CD4-positive, alpha-beta T cell treated with Interferon alpha-2 for 1 hour (primary cell): ENCODE data around the gene ISG20L2.

Source experiments
- DNase-seq, 2 donors: peaks; one replicate each; pipeline ENCODE4 v3.0.0-alpha.2; 2020 to 2022

ISG20L2 gene

DNA sequence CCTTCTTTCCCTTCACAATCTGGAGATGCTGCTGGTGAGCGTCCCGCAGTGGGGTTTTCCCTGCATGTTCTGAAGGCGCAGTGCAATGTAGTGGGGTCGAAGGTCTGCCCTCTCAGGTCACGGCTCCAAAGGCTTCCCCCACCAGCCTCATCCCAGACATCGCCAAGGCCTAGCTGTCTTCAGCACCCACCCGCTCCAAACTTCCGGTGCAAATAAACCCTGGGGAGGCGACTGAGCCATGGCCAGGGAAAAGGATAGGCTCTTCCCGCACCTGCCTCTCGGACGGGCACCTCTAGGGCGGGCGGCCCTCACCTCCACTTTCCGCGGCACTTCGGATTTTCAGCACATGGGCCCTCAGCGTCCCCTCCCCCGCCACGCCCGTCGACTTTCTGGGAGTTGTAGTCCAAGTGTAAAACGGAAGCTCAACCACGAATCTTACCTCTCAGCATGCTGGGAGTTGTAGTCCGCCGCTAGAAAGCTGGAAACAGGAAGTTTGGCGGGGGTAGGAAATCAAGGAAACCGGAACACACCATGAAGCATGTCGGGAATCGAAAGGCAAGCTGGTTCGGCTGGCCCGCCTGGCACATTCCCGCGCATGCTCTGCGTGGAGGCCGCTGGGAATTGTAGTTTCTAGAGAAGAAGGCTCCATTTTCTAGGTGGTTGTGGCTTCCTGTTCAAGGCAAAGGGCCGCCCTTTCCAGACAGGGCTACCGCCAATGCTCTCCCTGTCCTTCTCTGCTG, 12.3 kb upstream of the ISG20L2 start, which contains the start of gene MRPL24:
Gene MRPL24, minus strand, starts transcription at position 348 of the 740 bp plus-strand sequence. CDS start 2,384 bp downstream, outside the sequence.
- DNase-seq = peak; percentile 99 to 100

DNA sequence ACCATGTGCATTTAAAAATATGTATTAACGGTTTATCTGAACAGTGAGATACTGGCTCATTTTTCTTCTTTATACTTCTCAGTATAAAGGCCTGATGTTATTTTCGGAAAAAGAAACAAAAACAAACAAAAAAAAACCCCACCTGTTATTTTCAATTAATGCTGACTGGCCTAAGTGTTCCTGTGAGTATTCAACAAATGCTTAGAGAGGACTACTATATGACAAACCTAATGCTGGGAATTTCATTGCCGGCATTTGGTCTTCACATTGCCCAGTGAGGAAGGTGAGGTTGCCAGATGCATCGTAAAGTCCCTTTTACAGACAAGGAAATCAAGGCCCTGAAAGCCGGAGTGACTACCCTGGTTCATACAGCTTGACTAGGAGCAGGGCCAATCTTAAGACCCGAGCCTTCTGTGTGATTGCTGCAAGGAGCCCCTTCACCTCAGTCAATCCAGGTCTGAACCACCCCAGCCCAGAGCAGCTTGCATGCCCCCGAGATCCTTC, 11.7 kb upstream of the ISG20L2 start:
- DNase-seq = no peak

- no peak for DNase-seq
Observed at GRCh38 chr1:156738916-156739315, 10.3 kb upstream of the ISG20L2 start.

DNA sequence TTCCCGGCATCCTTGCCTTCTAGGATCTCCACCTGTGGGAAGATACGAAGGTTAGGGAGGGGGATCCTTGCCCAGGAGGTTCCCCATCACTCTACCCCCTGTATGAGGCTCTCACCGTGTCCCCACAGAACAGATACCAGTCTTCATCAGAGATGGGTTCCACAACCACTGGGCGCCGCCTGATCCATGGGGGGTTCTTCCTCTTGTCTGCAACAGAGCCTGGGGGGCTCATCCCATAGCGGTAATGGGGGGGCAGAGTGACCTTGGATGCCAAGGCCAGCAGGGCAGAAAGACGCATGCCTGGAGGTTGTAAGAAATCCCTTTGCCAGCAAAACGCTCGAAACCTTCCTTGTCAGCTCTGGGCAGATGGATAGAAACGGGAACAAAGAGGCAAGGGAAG, 9.8 kb upstream of the ISG20L2 start:
- DNase-seq = no peak

- no peak for DNase-seq
Observed at GRCh38 chr1:156733989-156734584, 5.5 kb upstream of the ISG20L2 start.

DNA sequence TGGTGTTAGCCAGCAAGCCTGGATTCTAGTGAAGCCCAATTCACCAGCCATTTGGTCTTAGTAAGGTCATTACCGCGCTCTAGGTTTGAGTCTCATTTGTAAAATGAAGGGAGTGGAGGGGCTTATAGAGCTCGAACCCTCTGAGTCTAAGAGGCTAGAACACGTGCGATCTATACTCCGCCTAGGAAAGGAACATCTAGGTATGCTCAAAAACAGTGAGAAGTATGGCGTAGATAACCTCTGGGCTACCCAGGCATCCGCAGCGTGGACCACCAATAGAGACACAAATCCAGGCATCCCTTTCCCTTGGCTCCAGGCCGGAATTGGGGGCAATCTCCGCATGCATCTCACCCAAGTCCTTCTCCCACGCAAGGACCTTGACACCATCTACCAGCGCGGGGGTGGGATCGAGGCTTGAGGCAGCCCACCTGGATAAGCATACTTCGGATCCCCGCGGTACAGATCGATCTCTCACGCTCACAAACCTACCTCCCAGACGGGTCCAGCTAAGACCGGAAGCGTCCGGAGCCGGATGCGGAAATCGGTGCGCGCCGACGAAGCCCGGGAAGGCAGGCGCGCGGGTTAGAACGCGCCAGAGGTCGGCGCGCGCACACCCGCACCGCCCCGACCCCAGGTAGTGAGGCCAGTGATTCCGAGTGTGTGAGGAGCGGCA, 504 bp downstream of the ISG20L2 start, which contains the start of gene METTL25B:
Gene METTL25B, plus strand, starts transcription at position 544 of the 673 bp plus-strand sequence. CDS start 636 bp downstream, outside the sequence.
- peak in 1 of 2 donors; percentile 82 for DNase-seq

DNA sequence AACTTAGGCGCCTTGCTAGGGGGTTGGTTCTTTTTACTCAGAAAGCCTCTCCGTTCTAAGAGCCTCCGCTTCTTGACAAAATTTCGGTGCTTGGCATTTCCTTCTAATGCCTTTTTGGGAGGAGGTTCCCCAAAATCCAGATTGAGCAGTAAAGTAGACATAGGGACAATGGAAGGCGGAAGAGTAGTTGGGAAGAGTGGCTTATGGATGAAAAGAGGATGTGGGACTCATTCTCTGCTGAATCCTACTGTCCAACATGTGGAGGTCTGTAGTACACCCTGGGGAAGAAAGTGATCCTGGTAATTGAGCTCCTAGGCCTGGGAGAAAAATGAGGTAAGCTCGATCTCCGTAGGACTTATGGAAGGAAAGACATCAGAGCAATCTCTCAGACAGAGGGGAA, 1.1 kb downstream of the ISG20L2 start:
- no peak for DNase-seq

- peak; percentile 43 to 66 for DNase-seq
Observed at GRCh38 chr1:156726549-156727226, 1.9 kb downstream of the ISG20L2 start.

DNA sequence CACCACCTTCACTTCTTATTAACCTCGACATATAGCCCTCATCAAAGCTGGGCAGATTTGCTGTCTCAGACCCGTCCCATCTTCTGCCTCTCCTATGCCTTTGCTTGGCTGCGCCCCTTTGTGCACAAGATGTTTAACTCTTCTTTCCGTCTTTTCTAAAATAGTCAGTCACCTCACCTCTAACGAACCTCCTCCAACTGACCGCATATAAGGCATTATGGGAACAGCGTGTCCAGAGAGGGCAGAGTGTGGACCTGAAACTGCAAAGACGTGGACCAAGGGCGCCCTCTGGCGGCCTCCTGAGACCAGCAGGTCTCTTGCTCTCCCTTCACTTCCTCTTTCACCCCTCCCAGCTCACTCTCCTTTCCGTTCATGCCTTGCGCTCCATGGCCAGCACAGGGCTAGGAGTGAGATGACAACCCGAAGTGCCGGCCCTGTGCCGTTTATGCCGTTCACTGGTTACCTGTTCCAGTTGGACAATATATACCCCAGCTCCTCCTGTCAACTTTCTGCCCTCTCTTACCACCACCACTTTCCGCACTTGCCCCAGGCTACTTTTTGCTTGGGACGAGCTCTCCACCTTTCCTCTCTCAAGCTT, 2.8 kb downstream of the ISG20L2 start:
- DNase-seq = peak; percentile 82 to 84

DNA sequence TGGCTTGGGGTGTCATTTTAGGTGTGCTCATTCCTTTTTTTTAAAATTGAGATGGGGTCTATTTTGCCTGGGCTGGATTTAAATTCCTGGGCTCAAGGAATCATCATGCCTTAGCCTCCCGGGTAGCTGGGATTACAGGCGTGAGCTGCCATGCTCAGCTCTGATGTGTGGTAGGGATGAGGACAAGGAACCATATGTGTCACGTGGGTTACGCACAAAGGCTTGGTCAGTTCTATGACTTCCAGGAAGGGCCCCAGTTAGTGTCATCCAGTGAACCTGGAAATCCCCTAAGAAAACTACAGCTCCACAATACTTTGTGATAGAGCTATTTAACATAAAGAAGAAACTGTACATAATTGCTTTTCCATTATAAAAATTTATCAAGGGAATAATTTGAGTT, 7.0 kb downstream of the ISG20L2 start:
- DNase-seq = no peak

GRCh38 chr1:156721131-156721530, 7.4 kb downstream of the ISG20L2 start:
- DNase-seq = no peak

- DNase-seq = no peak
Observed at GRCh38 chr1:156717351-156717750, 11.2 kb downstream of the ISG20L2 start.

DNA sequence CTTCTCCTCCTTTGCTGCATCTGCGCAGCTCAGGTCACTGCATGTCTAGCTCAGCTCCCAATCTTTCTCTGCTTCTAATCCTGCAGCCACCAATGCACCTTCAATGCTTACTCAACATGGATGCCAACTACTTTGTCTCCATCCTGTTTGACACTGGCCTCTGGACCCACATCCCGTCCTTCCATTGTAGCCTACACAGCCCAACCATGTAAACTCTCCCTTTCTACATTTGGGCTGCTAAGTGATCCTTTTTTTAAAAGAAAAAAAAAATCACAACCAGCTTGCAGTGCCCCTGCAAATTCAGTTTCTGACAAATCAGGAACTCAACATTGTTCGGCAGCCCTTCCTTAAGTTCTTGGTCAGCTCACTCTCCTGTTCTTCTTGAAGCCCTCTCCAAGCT, 13.7 kb downstream of the ISG20L2 start:
- DNase-seq = no peak

DNA sequence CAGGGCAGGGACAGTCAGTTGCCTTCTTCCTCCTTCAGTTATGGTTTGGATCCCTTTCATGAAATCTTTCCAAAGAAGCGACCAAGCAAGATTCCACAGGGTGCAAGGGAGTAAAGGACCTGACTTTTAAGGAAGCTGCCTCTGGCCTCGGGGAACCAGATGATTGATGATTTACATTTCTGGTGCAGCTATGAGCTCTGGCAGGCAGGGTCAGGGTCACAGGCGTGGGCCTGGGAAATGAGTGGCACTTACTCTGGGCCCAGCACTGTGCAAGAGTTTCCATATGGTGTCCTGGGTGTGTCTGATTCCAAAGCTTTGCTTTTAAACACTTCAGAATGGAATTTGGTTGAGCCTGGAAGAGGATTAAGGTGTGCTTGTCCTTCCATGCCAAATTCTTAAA, 15.9 kb downstream of the ISG20L2 start:
- no peak for DNase-seq

DNA sequence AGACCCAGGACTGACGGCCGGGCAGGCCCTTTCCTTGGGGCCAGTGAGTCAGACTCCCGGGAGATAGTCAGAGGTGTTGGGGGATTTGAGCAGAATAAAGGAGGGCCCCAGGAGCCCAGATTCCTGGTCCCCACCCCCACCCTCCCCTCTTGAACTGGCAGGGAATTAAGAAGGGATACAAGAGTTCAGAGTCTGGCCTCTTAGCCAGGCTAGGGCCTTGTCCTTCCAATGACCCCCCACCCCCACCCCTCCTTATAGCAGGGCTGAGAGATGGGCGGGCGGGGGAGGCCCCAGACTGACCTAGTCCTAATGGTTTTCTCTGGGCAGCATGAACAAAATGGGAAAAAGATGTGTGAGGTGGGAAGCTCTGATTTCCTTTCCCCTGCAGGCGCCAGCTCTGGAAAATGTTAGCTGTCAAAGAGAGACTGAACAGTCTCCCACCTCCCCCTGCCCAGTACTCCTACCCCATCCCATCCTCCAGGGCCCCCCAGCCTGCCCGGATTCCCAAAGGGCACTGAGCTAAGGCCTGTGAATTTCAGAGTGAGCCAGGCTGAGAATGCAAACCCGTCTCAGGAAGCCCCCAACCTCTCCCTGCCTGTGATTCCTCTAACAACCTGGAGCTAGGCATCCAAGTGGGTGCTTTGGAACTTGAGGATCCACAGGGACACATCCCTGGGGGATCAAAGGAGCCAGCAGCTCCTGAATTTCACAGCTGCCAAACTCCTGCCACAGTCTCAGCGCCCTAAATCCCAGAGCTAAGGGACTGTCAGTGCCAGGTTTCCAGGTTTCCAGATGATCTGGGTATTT, 17.4 kb downstream of the ISG20L2 start:
- no peak for DNase-seq

- no peak for DNase-seq
Observed at GRCh38 chr1:156709757-156710489, 18.6 kb downstream of the ISG20L2 start.

GRCh38 chr1:156709031-156709430, 19.5 kb downstream of the ISG20L2 start:
- DNase-seq = no peak

DNA sequence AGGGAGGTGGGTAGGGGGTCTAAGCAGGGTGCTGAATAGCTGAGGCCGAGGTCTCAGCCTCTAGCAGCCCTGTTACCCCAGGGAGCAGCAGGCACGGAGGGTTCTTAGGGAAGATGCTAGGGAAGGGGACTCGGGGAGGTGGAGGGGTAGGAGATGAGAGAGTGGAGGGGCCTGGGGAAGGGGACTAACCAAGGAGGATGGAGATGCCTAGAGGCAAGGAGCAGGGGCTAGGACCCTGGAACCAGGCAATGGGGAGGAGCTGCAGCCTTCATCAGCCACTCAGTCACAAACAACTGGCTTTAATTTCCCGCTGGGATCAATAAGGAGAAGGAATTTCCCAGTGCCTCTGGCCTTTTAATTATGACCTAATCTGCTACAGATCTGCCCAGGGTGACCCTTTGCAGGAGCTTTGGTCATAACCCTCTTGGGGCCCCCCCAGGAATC, 20.3 kb downstream of the ISG20L2 start:
- no peak for DNase-seq

GRCh38 chr1:156707417-156708217, 20.9 kb downstream of the ISG20L2 start:
- DNase-seq = no peak
